ENCODE results near the gene LIN7B.
A peak's percentile ranks its signal among the peaks of the same experiment; 100 is the strongest.

Gene LIN7B

DNA sequence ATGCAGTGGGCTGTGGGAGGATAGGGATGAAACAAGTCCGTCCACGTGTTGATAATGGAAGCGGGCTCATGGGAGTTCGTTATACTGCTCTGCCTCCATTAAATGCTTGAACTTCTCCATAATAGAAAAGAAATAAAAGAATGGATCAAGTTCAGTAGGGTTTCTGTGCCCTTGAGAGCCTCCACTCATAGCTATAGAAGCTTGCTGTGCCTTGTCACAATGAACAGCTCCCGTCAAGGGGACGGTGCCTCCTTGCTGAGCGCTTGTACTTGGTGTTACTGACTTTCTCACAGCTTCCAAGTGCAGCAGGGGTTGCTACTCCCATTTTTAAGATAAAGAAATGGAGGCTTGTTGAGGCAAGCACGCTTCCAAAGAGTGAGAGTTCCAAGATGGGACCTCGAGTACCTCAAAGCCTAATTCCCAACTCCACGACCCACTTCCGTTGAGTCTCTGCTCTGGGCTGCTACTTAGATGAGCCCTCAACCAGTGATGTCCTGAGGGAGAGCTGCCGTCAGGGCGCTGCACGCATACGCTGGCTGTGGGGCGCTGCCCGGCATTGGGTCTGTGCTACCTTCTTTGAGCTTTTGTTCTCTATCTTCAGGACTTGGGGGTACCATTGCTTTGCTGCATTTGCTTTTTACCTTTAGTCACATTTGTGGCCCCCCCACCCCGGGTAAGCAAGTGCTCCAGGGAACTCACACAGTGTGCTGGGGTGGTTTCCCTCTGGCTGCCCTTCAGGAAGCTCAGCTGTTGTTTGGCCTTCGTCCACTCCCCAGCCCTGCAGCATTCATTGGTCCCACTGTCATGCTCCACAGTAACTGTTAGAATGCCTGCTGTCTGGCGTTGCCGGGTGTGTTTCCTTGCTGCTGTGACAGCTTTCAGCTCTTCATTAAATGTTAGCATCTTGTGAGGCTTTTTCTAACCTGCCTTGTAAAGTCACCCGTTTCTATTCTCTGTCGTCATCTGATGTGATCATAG lies 19.4 kb upstream of the LIN7B start:
- DNase-seq (ENCODE audit: low read depth in 2 of 2): no peak

DNA sequence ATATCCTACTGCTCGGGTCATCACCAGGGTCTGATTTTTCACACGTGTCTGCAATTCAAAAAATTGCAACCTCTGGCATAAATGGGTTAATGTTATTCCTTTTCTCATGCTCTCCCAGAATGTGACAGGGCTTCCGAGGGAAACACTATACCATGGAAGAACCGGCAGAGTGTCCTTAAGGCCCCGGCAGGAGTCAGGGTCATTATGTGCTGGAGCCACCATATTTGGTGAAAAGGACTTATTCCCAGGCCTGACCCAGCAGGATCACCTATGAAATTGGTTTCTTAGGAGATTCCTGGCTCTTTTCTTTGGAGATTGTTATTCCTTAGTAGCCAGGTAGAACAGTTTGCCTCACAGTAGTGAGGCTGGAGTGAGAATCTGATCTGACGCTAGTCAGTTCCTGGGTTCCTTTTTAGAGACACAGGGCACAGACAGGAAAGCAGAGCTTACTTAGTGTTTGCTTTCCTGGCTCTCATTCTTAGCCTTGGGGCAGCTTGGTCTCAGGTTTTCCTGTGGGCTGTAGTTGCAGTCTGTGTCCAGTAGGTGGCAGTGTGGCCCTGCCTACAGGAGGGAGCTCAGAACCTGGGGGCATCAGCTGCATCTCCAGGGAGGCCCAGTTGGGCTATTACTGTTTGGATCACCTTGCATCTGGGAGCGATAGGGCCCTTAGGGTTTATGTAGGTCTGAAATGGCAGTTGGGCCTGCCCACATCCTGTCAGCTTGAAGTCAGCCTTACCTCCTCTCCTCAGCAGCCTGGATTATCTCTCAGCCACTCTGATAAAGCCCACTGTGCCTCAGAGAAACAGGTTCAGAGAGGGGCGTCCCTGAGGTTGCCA lies 16.5 kb upstream of the LIN7B start:
- peak; percentile 43 to 49 for DNase-seq (ENCODE audit: low read depth in 2 of 2)

DNA sequence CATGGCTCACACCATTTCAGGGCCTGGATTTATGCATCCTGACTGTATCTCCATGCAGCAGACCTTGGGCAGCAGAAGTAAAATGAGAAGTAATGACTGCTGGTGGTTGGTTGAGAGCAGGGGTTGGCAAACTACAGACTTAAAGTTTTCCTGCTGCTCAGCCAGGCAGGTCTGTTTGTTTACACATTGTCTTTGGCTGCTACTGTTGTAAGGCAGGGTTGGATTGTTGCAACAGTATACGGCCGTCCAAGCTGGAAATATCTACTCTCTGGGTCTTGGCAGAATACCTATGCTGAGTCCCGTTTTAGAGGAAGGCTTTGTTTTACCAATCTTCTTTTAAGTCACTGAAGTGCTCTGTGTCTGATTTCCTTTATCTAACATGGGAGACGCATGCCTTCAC lies 15.4 kb upstream of the LIN7B start:
- no peak for DNase-seq (ENCODE audit: low read depth in 2 of 2)

DNA sequence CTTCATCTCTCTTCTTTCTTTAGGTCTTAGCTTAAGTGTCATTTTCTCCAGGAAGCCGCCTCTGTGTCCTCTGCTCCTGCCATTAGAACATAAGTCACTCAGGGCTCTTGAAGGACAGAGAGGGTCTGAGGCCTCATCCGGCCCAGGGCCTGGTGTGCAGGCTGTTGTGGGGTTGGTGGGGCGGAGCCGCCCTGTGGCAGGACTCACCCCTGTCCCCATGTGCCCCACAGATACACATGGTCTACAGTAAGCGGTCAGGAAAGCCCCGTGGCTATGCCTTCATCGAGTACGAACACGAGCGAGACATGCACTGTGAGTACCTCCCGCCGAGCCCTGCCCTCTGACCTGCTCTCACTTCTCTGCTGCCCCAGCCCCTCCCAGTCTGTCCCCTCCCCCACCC lies 13.0 kb upstream of the LIN7B start:
- no peak for DNase-seq (ENCODE audit: low read depth in 2 of 2)

DNA sequence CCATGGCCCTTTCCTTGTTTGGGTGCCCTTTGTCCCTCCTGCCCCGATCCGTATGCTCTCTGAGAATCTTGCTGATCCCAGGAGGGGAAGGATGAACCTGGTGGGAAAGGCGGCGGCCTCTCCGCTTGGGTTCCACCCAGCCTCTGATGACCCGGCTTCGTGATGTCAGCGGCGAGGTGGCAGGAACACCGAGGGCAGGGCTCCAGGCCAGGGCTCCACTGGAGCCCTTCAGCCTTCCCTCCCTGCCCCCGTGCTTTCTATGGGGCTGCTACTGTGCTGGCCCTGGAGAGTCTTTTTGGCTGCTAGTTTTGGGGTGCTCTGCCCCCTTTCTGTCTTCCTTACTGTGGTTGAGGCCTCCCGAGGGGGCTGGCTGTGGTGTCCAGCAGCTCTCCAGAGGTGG lies 11.9 kb upstream of the LIN7B start:
- no peak for DNase-seq (ENCODE audit: low read depth in 2 of 2)

DNA sequence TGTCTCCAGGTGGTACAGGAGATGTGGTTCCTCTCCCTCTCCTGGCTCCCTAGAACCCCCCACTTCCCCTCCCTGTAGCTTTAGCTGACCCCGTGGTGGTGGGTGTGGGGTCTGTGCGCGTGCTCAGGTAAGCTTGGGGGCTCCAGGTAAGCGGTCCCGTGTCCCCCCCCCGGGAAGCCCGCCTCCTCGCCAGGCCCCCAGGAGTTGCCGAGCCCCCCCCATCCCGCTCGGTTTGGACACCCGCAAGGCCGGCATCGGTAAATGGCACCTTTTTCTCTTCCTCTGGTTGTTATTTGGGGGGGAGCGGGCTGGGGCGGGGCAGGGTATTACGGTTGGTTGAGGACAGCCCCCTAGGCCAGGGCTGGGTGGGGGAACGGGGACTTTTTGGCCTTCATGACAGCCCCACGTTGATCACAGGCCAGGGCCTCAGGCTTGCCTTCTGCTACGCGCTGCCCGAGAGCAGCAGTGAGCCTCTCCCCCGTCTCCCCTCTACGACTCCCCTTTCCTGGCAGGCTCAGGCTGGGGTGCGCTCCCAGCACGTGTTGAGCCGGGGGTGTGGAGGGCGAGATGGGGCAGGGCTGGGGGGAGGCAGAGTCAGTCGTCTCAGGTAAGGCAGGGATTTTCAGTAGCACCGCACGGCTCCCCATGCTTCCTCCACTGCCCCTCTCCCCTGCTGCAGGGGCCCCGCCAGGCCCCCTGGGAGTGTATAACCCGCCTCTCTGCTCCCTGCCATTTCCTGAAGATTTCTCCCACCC lies 10.7 kb upstream of the LIN7B start:
- DNase-seq (ENCODE audit: low read depth in 2 of 2): no peak

DNA sequence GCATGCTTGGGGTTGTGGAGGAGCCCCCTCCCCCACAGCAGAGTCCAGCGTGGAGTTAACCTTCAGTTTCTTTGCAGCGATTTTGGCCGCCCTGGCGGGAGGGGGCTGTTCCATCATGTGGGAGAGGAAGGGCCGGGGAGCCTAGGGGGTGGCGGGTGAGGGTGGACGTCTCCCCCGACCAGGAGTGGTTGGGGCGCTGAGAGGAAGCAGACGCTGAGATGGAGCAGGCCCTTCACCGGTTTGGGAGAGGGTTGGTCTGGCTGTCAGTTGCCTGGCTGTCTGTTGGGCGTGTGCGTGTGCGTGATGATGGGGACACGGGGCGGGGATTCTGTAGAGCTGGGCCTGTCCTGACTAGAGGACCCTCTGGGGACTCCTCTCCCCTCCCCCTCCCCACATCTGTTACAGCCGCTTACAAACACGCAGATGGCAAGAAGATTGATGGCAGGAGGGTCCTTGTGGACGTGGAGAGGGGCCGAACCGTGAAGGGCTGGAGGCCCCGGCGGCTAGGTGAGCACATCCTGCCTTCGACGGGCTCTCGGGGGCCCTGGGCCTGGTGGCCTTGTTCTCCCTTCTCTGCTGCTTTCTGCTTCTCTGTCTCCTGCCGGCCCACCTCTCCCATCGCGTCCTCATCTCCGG lies 9.8 kb upstream of the LIN7B start:
- DNase-seq (ENCODE audit: low read depth in 2 of 2): no peak

DNA sequence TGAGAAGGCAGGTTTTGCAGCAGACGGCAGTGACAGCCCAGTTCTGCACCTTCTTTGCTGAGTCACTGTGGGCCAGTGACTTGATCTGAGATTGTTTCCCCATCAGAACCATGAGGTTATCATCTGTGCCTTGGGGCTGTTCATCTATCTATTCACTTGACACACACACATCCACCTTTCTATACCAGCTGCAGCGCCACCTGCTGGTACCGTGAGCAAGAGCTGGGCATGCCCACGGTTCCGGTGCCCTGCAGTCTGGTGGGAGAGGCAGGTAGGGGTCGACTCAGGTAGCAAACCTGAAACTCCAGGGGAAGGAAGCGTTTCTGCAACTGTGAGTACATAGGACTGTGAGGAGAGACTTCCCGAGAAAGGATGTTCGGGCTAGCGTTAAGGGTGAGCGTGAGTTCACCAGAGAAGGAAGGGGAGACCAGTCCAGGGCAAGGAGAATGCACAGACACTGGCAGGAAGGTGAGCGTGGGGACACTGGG lies 7.5 kb upstream of the LIN7B start:
- peak; percentile 50 to 64 for DNase-seq (ENCODE audit: low read depth in 2 of 2)

DNA sequence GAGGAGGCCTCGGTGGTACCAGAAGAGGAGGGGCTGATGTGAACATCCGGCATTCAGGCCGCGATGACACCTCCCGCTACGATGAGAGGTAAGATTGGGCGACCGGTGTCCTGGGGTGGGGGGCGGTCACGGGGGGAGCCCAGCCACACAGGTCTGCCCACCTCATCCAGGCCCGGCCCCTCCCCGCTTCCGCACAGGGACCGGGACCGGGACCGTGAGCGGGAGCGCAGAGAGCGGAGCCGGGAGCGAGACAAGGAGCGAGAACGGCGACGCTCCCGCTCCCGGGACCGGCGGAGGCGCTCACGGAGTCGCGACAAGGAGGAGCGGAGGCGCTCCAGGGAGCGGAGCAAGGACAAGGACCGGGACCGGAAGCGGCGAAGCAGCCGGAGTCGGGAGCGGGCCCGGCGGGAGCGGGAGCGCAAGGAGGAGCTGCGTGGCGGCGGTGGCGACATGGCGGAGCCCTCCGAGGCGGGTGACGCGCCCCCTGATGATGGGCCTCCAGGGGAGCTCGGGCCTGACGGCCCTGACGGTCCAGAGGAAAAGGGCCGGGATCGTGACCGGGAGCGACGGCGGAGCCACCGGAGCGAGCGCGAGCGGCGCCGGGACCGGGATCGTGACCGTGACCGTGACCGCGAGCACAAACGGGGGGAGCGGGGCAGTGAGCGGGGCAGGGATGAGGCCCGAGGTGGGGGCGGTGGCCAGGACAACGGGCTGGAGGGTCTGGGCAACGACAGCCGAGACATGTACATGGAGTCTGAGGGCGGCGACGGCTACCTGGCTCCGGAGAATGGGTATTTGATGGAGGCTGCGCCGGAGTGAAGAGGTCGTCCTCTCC lies 6.3 kb upstream of the LIN7B start:
- DNase-seq (ENCODE audit: low read depth in 2 of 2): no peak

DNA sequence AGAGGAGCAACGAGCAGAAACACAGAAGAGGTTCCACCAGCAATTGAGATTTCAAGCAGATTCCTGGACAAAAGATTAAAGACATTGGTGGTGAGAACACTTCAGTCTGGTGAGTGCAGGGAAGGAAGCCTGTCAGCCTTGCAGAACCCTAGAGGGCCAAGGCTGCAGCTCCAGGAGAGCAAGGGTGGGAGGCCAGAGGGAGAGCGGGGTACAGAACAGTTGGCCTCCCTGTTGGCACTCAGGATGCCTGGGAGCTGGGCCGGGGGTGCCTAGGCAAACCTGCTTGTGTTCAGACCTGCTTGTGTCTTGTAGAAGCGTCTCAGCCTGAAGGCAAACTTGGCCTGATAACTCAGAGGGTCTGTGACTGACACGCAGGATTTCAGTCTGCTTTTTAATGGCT lies 5.1 kb upstream of the LIN7B start:
- no peak for DNase-seq (ENCODE audit: low read depth in 2 of 2)

DNA sequence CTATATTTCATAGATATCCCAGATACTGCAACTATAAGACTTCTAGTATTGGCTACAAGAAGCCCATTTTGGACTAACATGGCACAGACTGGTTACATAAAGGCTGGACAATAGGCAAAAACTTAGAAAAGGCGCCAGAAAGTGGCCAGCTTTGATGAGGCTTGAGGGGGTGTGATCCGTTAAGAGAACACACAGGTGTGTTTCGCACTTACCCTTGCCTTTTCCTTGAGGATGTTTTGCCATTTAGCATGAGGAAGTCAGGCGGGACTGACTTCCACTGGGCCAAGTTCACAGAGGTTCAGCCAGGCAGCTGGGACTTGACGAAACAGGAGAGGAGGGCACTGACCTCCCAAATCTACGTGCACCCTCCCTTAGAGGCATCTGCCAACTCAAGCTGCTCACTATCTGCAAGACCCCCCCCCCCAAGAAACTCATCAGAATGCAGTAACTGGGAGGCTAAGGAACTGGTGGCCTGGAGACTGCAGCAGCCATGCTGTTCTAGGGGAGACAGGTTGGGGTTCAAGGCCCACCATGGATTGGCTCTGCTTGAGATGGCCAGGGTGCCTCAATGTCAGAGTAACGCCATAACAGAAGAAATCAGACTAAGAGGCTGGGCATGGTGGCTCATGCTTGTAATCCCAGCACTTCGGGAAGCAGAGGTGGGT lies 4.5 kb upstream of the LIN7B start:
- DNase-seq (ENCODE audit: low read depth in 2 of 2): no peak

DNA sequence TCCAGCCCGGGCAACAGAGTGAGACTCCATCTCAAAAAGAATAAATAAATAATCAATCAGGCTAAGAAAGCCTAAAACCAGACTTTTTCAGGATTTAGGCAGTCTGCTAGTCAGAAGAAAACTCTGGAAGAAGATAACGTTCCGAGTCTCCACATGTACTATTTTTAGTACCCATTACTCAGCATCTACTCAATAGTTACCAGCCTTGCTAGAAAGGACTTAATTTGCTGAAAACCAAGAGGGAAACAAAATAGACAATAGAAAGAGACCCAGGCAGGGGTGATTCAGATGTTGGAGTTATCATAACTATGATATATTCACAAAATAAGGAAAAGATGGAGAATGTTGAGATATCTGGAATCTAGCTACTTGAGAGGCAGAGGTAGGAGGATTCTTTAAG lies 3.6 kb upstream of the LIN7B start:
- no peak for DNase-seq (ENCODE audit: low read depth in 2 of 2)

DNA sequence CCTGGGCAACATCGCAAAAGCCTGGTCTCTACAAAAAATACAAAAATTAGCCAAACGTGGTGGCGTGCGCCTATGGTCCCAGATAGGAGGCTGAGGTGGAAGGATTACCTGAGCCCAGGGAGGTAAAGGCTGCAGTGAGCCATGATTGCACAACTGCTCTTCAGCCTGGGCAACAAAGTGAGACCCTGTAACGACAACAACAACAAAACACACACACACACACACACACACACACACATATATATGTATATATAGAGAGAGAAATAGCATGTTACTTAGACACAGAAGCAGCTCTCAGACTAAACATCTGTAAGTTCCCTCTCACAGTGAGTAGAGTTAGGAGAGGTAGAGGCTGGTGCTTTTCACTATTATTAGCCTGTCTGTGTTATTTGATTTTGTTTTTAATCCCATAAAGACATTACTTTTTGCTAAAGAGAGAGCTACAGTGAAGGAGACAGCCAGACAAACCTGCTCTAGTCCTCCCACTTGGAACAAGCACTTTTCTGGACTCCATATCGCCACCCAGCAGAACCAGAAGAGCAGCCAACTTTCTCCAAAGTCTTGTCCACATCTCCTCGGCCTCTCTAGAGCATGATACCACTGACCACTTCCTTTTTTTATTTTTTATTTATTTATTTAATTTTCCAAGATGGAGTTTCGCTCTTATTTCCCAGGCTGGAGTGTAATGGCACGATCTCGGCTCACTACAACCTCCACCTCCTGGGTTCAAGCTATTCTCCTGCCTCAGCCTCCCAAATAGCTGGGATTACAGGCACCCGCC lies 2.8 kb upstream of the LIN7B start:
- DNase-seq (ENCODE audit: low read depth in 2 of 2): no peak

DNA sequence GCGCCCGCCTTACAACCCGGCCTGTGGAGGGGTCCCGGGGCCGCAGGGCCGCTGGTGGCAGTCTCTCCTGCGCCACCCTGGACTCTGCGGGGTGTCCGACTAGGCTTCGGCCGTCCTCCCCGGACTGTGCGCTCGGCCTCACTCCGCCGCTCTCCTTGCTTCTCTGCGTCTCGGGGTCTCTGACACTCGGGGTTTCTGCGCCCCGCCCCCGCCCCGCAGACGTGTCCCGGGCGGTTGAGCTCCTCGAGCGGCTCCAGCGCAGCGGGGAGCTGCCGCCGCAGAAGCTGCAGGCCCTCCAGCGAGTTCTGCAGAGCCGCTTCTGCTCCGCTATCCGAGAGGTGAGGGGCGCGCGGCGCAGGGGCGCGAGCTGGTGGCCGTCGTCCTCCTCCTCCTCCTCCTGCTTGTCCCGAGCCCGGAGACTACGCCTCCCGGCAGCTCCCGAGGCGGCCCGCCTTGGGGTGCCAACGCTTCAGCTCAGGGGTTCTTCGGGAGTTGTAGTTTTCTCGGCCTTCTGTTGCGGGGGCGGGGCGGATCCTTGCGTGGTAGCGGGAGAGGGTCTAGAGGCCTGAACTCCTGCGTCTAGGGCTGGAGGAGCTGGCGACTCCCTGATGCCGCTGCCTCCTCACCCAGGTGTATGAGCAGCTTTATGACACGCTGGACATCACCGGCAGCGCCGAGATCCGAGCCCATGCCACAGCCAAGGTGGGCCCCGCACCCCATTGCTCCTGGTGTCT lies 627 bp downstream of the LIN7B start:
- DNase-seq (ENCODE audit: low read depth in 2 of 2): peak in 1 of 2 donors; percentile 40

DNA sequence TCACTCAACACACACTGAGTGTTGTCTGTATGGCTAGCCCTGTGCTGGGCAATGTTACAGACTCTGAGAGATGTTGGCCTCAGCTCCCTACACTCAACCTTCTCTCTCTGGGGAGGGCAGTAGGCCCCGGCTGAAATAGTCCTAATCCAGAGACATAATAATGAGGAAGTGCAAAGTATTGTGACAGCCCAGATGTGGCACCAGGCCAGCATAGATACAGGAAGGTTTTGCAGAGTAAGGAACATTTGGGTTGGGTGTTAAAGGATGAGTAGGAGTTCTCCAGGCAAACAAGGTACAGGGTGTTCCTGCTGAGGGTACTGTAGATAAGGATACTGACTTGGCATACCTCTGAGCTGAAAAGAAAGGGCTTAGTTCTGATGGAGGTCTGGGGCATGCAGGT lies 2.4 kb downstream of the LIN7B start:
- DNase-seq (ENCODE audit: low read depth in 2 of 2): no peak

DNA sequence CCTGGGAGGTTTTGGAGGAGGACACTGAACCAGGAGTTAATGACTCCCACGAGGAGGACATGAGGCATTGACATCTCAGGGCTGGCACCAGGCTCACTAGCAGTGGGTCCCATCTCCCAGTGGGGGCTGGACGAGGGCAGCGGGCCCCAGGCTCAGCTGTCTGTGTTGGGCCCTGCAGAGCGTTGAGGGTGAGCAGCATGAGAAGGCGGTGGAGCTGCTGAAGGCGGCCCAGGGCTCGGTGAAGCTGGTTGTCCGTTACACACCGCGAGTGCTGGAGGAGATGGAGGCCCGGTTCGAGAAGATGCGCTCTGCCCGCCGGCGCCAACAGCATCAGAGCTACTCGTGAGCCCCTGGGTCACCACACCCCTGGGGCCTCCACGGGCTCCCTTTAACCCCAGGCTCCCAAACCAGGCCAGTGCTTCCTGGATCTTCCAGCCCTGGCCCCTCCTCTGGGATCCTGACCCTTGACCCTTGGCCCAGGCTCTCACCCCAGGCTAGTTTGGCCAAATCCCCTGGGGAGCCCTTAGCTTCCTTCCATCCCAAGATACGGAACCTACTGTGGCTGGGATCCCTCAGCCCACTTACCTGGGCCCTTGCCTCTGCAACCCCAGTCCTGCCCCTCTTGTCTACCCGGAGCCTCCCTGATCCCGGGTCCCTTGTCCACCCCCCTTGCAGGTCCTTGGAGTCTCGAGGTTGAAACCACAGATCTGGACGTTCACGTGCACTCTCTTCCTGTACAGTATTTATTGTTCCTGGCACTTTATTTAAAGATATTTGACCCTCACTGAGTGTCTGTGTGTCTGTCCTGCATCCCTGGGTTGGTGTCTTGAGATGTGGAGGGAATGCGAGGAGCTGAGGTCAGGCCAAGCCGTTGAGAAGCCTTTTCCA lies 3.8 kb downstream of the LIN7B start:
- DNase-seq (ENCODE audit: low read depth in 2 of 2): no peak
